WTC11 (cell line): Measurements from ENCODE around the gene SNX22. TPM values are rescaled to one million over a fixed set of nuclear protein-coding genes. Genes with fewer than 3 reads are reported as not detected.

Experiments used
- ATAC-seq: fragments of 200-7000 bp; cut with Tn5 transposase; 2 replicates; pipeline ENCODE4 v1.10.0; 2021; ENCODE audit warnings: mild to moderate bottlenecking, moderate library complexity
- Bru-seq: library from RNA; stranded (reverse); fragments of 400-500 nt; gene quantifications from one replicate; lab custom pipeline; 2021; lab: Mats Ljungman, UMichigan
- CTCF ChIA-PET: fragments of 300-600 bp; sonication (Branson Sonifier 250); formaldehyde crosslinking; loops from one replicate; lab custom pipeline; 2021; ENCODE audit warnings: antibody characterized with exemption; lab: Charles Lee
- POLR2A ChIA-PET: fragments of 350-600 bp; sonication (Branson Sonifier 250); formaldehyde crosslinking; loops from one replicate; lab custom pipeline; 2021; ENCODE audit warnings: antibody characterized with exemption; lab: Charles Lee
- DNase-seq: peaks from one replicate; pipeline ENCODE4 v3.0.0; 2021; ENCODE audit warnings: low spot score
- H3K27ac Mint-ChIP-seq: 2 replicates; pipeline ENCODE4 v1.8.0; 2021; ENCODE audit warnings: mixed read lengths
- H3K27me3 Mint-ChIP-seq: 2 replicates; pipeline ENCODE4 v1.8.0; 2021; ENCODE audit warnings: low read depth, mild to moderate bottlenecking, moderate library complexity, mixed read lengths
- H3K36me3 Mint-ChIP-seq: 2 replicates; pipeline ENCODE4 v1.8.0; 2021; ENCODE audit warnings: mixed read lengths
- H3K4me1 Mint-ChIP-seq: 2 replicates; pipeline ENCODE4 v1.8.0; 2022; ENCODE audit warnings: mixed read lengths
- H3K4me3 Mint-ChIP-seq: 2 replicates; pipeline ENCODE4 v1.8.0; 2021; ENCODE audit warnings: mild to moderate bottlenecking, moderate library complexity, mixed read lengths
- H3K9me3 Mint-ChIP-seq: 2 replicates; pipeline ENCODE4 v1.8.0; 2021; ENCODE audit warnings: mixed read lengths
- EMX1 ChIP-seq: fragments of 250-450 bp; sonication (Bioruptor Pico); IDR thresholded peaks from 2 replicates; pipeline ENCODE4 v1.8.0; 2021; ENCODE audit warnings: mild to moderate bottlenecking
- ESRRA ChIP-seq: sonication (generic); formaldehyde crosslinking; IDR thresholded peaks from 2 replicates; pipeline ENCODE4 v1.8.1; 2022; ENCODE audit warnings: mild to moderate bottlenecking, missing genetic modification reagents, borderline replicate concordance
- FOXP1 ChIP-seq: sonication (generic); formaldehyde crosslinking; IDR thresholded peaks from 2 replicates; pipeline ENCODE4 v1.8.0; 2022; ENCODE audit warnings: missing genetic modification reagents, mild to moderate bottlenecking, moderate library complexity, borderline replicate concordance
- GABPB1 ChIP-seq: sonication (generic); formaldehyde crosslinking; IDR thresholded peaks from 2 replicates; pipeline ENCODE4 v1.8.1; 2023; ENCODE audit warnings: mild to moderate bottlenecking, missing genetic modification reagents
- JAZF1 ChIP-seq: fragments of 250-450 bp; sonication (Bioruptor Pico); IDR thresholded peaks from 2 replicates; pipeline ENCODE4 v1.9.0; 2021; ENCODE audit warnings: moderate library complexity, mild to moderate bottlenecking, inconsistent platforms
- KAT7 ChIP-seq: sonication (generic); formaldehyde crosslinking; IDR thresholded peaks from 2 replicates; pipeline ENCODE4 v1.8.1; 2023; ENCODE audit warnings: missing genetic modification reagents, mild to moderate bottlenecking, borderline replicate concordance
- MLX ChIP-seq: sonication (generic); formaldehyde crosslinking; IDR thresholded peaks from 2 replicates; pipeline ENCODE4 v1.8.1; 2023; ENCODE audit warnings: mild to moderate bottlenecking, missing genetic modification reagents, moderate library complexity
- MYBL2 ChIP-seq: sonication (generic); formaldehyde crosslinking; IDR thresholded peaks from 2 replicates; pipeline ENCODE4 v1.8.1; 2023; ENCODE audit warnings: mild to moderate bottlenecking, moderate library complexity, missing genetic modification reagents
- PRRX2 ChIP-seq: fragments of 250-450 bp; sonication (Bioruptor Pico); IDR thresholded peaks from 2 replicates; pipeline ENCODE4 v1.8.0; 2021; ENCODE audit warnings: mild to moderate bottlenecking
- TP53 ChIP-seq: sonication (generic); formaldehyde crosslinking; IDR thresholded peaks from 2 replicates; pipeline ENCODE4 v1.8.1; 2023; ENCODE audit warnings: mild to moderate bottlenecking, missing genetic modification reagents
- USF2 ChIP-seq: sonication (generic); formaldehyde crosslinking; IDR thresholded peaks from 2 replicates; pipeline ENCODE4 v1.8.1; 2023; ENCODE audit warnings: mild to moderate bottlenecking, missing genetic modification reagents, moderate library complexity
- ZBTB21 ChIP-seq: sonication (generic); formaldehyde crosslinking; IDR thresholded peaks from 2 replicates; pipeline ENCODE4 v1.8.1; 2023; ENCODE audit warnings: mild to moderate bottlenecking, missing genetic modification reagents, borderline replicate concordance
- ZBTB43 ChIP-seq: sonication (generic); formaldehyde crosslinking; IDR thresholded peaks from 2 replicates; pipeline ENCODE4 v1.8.1; 2023; ENCODE audit warnings: mild to moderate bottlenecking, missing genetic modification reagents
- ZNF138 ChIP-seq: sonication (generic); formaldehyde crosslinking; conservative IDR thresholded peaks from 2 replicates; pipeline ENCODE4 v1.8.1; 2022; ENCODE audit warnings: mild to moderate bottlenecking, moderate library complexity, missing genetic modification reagents
- ZNF219 ChIP-seq: sonication (generic); formaldehyde crosslinking; IDR thresholded peaks from 2 replicates; pipeline ENCODE4 v1.8.0; 2023; ENCODE audit warnings: missing genetic modification reagents, mild to moderate bottlenecking, borderline replicate concordance
- ZNF232 ChIP-seq: sonication (generic); formaldehyde crosslinking; IDR thresholded peaks from 2 replicates; pipeline ENCODE4 v1.8.0; 2022; ENCODE audit warnings: mild to moderate bottlenecking, missing genetic modification reagents
- ZNF416 ChIP-seq: fragments of 250-450 bp; sonication (Bioruptor Pico); IDR thresholded peaks from 2 replicates; pipeline ENCODE4 v1.9.0; 2021; ENCODE audit warnings: mild to moderate bottlenecking, inconsistent platforms
- ZNF671 ChIP-seq: fragments of 250-450 bp; sonication (Bioruptor Pico); IDR thresholded peaks from 2 replicates; pipeline ENCODE4 v1.8.0; 2021; ENCODE audit warnings: mild to moderate bottlenecking
- long read RNA-seq, 3 experiments: library from RNA in 1 of 3; library from capped mRNA in 1 of 3; library from polyadenylated mRNA in 1 of 3; unstranded in 2 of 3; stranded (forward) in 1 of 3; transcript quantifications; one replicate each; pipeline ENCODE4 v2.0.0, GENCODE V29; 2021
- total RNA-seq: library from RNA; stranded (reverse); gene quantifications from 3 replicates; pipeline ENCODE4 v1.2.3, GENCODE V29; 2021
- TF ChIP-seq, protein P1 (sequence below): sonication (generic); formaldehyde crosslinking; IDR thresholded peaks from 2 replicates; pipeline ENCODE4 v1.8.1; 2023; ENCODE audit warnings: mild to moderate bottlenecking, moderate library complexity, missing genetic modification reagents
- TF ChIP-seq, protein P2 (sequence below): sonication (generic); formaldehyde crosslinking; IDR thresholded peaks from 2 replicates; pipeline ENCODE4 v1.8.1; 2023; ENCODE audit warnings: mild to moderate bottlenecking, missing genetic modification reagents
- TF ChIP-seq, protein P3 (sequence below): sonication (generic); formaldehyde crosslinking; IDR thresholded peaks from 2 replicates; pipeline ENCODE4 v1.8.1; 2022; ENCODE audit warnings: mild to moderate bottlenecking, moderate library complexity, missing genetic modification reagents
- TF ChIP-seq, protein P4 (sequence below): sonication (generic); formaldehyde crosslinking; IDR thresholded peaks from 2 replicates; pipeline ENCODE4 v1.8.0; 2022; ENCODE audit warnings: mild to moderate bottlenecking, missing genetic modification reagents
- TF ChIP-seq, protein P5 (sequence below): fragments of 250-450 bp; sonication (Bioruptor Pico); IDR thresholded peaks from 2 replicates; pipeline ENCODE4 v1.8.0; 2021; ENCODE audit warnings: mild to moderate bottlenecking

SNX22 gene
- total RNA-seq (5.9 to 6.1 TPM (median 5.9 TPM) in 3 replicates), Bru-seq, nascent RNA (percentile 56 among the genes with signal in this experiment)
- long read RNA-seq, experiment 1, partial matches to known transcripts: 0 of 5 reads
- long read RNA-seq, experiment 1, other reads (novel, unspliced or antisense): 3 of 5 reads
- long read RNA-seq, experiment 2, partial matches to known transcripts: 0 of 3 reads
- long read RNA-seq, experiment 2, other reads (novel, unspliced or antisense): 3 of 3 reads
- long read RNA-seq, experiment 3: 0 reads

- POLR2A ChIA-PET: interaction anchor here (0.7 to 1.6 kb wide), 2 partner anchors 11 to 207 kb away, joined by 5 to 9 read pairs; partner anchors contain the start of gene PPIB
- peak; percentile 56; the same call in 1 of the 2 replicates for TF ChIP-seq FOXP1 (CRISPR knock-in tag)
- TF ChIP-seq USF2: no peak
- no peak for TF ChIP-seq ZNF232 (CRISPR knock-in tag)
- TF ChIP-seq ZBTB43 (CRISPR knock-in tag): no peak
- TF ChIP-seq GABPB1 (CRISPR knock-in tag): no peak
- TF ChIP-seq ESRRA (CRISPR knock-in tag): 0 out of 2 replicates have a peak, but pooled peaks have one; percentile 22
- TF ChIP-seq PRRX2 (CRISPR knock-in tag): no peak
- TF ChIP-seq, protein P1, sequence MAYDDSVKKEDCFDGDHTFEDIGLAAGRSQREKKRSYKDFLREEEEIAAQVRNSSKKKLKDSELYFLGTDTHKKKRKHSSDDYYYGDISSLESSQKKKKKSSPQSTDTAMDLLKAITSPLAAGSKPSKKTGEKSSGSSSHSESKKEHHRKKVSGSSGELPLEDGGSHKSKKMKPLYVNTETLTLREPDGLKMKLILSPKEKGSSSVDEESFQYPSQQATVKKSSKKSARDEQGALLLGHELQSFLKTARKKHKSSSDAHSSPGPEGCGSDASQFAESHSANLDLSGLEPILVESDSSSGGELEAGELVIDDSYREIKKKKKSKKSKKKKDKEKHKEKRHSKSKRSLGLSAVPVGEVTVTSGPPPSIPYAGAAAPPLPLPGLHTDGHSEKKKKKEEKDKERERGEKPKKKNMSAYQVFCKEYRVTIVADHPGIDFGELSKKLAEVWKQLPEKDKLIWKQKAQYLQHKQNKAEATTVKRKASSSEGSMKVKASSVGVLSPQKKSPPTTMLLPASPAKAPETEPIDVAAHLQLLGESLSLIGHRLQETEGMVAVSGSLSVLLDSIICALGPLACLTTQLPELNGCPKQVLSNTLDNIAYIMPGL (CRISPR knock-in tag): peak; percentile 75; the same call in 1 of the 2 replicates
- TF ChIP-seq EMX1 (CRISPR knock-in tag): no peak
- 0 out of 2 replicates have a peak, but pooled peaks have one; percentile 8 for TF ChIP-seq ZNF416 (CRISPR knock-in tag)
- TF ChIP-seq ZBTB21 (CRISPR knock-in tag): peak; percentile 72; the same call in 1 of the 2 replicates
- TF ChIP-seq ZNF671 (CRISPR knock-in tag): no peak
- 0 out of 2 replicates have a peak, but pooled peaks have one; percentile 46 for TF ChIP-seq ZNF219
- TF ChIP-seq TP53 (CRISPR knock-in tag): 0 out of 2 replicates have a peak, but pooled peaks have one; percentile 19
- 0 out of 2 replicates have a peak, but pooled peaks have one; percentile 26 for TF ChIP-seq MYBL2
- TF ChIP-seq, protein P2, sequence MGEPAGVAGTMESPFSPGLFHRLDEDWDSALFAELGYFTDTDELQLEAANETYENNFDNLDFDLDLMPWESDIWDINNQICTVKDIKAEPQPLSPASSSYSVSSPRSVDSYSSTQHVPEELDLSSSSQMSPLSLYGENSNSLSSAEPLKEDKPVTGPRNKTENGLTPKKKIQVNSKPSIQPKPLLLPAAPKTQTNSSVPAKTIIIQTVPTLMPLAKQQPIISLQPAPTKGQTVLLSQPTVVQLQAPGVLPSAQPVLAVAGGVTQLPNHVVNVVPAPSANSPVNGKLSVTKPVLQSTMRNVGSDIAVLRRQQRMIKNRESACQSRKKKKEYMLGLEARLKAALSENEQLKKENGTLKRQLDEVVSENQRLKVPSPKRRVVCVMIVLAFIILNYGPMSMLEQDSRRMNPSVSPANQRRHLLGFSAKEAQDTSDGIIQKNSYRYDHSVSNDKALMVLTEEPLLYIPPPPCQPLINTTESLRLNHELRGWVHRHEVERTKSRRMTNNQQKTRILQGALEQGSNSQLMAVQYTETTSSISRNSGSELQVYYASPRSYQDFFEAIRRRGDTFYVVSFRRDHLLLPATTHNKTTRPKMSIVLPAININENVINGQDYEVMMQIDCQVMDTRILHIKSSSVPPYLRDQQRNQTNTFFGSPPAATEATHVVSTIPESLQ (CRISPR knock-in tag): no peak
- no peak for TF ChIP-seq MLX (CRISPR knock-in tag)
- no peak for TF ChIP-seq JAZF1 (CRISPR knock-in tag)
- TF ChIP-seq, protein P3, sequence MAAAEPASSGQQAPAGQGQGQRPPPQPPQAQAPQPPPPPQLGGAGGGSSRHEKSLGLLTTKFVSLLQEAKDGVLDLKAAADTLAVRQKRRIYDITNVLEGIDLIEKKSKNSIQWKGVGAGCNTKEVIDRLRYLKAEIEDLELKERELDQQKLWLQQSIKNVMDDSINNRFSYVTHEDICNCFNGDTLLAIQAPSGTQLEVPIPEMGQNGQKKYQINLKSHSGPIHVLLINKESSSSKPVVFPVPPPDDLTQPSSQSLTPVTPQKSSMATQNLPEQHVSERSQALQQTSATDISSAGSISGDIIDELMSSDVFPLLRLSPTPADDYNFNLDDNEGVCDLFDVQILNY (CRISPR knock-in tag): no peak
- peak; percentile 35; the same call in 1 of the 2 replicates for TF ChIP-seq ZNF138 (CRISPR knock-in tag)
- TF ChIP-seq KAT7: 0 out of 2 replicates have a peak, but pooled peaks have one; percentile 38
- TF ChIP-seq, protein P4, sequence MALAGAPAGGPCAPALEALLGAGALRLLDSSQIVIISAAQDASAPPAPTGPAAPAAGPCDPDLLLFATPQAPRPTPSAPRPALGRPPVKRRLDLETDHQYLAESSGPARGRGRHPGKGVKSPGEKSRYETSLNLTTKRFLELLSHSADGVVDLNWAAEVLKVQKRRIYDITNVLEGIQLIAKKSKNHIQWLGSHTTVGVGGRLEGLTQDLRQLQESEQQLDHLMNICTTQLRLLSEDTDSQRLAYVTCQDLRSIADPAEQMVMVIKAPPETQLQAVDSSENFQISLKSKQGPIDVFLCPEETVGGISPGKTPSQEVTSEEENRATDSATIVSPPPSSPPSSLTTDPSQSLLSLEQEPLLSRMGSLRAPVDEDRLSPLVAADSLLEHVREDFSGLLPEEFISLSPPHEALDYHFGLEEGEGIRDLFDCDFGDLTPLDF (CRISPR knock-in tag): no peak
- TF ChIP-seq, protein P5, sequence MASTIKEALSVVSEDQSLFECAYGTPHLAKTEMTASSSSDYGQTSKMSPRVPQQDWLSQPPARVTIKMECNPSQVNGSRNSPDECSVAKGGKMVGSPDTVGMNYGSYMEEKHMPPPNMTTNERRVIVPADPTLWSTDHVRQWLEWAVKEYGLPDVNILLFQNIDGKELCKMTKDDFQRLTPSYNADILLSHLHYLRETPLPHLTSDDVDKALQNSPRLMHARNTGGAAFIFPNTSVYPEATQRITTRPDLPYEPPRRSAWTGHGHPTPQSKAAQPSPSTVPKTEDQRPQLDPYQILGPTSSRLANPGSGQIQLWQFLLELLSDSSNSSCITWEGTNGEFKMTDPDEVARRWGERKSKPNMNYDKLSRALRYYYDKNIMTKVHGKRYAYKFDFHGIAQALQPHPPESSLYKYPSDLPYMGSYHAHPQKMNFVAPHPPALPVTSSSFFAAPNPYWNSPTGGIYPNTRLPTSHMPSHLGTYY (CRISPR knock-in tag): no peak
Observed at GRCh38 chr15:64151727-64152506, at the start of gene SNX22. SNX22 (plus strand) TSS chr15:64151731; CDS start chr15:64151776, 45 bp downstream.

More at GRCh38 chr15:64151727-64152506, at the start of gene SNX22:
- Mint-ChIP-seq H3K27ac (no peak within 1 kb of the TSS), H3K4me3 (peak within 1 kb of the TSS; percentile 75), H3K9me3 (no peaks in the 10 kb centered on the region), H3K4me1 (peaks cover 19% of the 10 kb centered on the region), H3K27me3 (peaks cover 32% of the 10 kb centered on the region), H3K36me3 (peaks cover 19% of the 10 kb centered on the region)
- peak; percentile 51 for DNase-seq
- ATAC-seq: peak; percentile 1
- CTCF ChIA-PET: interaction anchor here (0.7 to 2.7 kb wide), 13 partner anchors 8 to 542 kb away, joined by 3 to 45 read pairs (median 6); partner anchors contain the start of genes DAPK2, PPIB and TRIP4
